ENCODE results near the gene SVOP.

SVOP gene

DNA sequence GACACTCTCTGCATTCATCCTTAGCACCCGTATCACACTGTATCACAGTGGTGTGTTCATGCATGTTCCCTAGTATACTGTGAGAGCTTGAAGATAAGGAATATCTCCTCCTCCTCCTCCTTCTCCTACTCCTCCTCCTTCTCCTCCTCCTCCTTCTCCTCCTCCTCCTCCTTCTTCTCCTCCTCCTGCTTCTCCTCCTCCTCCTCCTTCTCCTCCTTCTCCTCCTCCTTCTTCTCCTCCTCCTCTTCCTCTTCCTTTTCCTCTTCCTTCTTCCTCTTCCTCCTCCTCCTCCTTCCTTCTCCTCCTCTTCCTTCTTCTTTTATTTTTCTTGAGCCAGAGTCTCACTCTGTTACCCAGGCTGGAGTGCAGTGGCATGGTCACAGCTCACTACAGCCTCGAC lies 113.9 kb downstream of the SVOP start:
- no peak for DNase-seq (ENCODE audit: low read depth)
- TF ChIP-seq, protein P1, sequence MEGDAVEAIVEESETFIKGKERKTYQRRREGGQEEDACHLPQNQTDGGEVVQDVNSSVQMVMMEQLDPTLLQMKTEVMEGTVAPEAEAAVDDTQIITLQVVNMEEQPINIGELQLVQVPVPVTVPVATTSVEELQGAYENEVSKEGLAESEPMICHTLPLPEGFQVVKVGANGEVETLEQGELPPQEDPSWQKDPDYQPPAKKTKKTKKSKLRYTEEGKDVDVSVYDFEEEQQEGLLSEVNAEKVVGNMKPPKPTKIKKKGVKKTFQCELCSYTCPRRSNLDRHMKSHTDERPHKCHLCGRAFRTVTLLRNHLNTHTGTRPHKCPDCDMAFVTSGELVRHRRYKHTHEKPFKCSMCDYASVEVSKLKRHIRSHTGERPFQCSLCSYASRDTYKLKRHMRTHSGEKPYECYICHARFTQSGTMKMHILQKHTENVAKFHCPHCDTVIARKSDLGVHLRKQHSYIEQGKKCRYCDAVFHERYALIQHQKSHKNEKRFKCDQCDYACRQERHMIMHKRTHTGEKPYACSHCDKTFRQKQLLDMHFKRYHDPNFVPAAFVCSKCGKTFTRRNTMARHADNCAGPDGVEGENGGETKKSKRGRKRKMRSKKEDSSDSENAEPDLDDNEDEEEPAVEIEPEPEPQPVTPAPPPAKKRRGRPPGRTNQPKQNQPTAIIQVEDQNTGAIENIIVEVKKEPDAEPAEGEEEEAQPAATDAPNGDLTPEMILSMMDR (IDR thresholded peaks at IDR 0.05; ENCODE audit: insufficient read depth, low read depth, low read length, missing control alignments), result no peak
- H3K4me3 ChIP-seq (ENCODE audit: low read depth, low read length), result no peak overlapping the region

DNA sequence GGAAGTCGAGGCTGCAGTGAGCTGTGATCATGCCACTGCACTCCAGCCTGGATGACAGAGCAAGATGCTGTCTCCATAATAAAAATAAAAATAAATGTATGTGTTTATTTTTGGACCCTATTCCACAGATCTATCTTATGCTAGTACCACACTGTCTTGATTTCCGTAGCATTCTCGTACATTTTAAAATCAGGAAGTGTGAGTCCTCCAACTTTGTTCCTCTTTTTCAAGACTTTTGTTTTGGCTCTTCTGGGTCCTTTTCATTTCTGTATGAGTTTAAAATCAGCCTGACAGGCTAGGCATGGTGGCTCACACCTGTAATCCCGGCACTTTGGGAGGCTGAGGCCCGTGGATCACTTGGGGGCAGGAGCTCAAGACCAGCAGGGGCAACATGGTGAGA lies 115.1 kb downstream of the SVOP start:
- DNase-seq (ENCODE audit: low read depth), result no peak
- H3K4me3 ChIP-seq (ENCODE audit: low read depth, low read length), result no peak overlapping the region
- TF ChIP-seq, protein P1 (IDR thresholded peaks at IDR 0.05; ENCODE audit: insufficient read depth, low read depth, low read length, missing control alignments), result no peak

DNA sequence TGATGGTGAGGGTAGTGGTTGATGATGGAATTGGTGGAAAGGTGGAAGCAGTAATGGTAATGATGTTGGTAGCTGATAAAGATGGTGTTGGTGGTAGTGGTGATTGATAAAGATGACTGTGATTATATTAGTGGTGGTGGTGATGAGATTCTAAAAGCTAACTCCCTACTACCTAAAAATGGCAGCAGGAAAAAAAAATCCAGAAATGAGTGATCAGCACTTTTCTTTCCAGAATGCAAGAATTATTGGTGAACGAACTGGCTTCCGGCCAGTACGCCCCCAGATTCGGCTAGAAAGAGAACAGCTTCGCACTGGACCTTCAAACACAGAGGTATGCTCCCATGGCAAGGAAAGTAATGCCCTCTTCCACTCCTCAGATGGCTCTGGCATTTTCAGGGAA lies 121.7 kb downstream of the SVOP start:
- TF ChIP-seq, protein P1 (IDR thresholded peaks at IDR 0.05; ENCODE audit: insufficient read depth, low read depth, low read length, missing control alignments), result no peak
- no peak for DNase-seq (ENCODE audit: low read depth)
- H3K4me3 ChIP-seq (ENCODE audit: low read depth, low read length), result no peak overlapping the region

DNA sequence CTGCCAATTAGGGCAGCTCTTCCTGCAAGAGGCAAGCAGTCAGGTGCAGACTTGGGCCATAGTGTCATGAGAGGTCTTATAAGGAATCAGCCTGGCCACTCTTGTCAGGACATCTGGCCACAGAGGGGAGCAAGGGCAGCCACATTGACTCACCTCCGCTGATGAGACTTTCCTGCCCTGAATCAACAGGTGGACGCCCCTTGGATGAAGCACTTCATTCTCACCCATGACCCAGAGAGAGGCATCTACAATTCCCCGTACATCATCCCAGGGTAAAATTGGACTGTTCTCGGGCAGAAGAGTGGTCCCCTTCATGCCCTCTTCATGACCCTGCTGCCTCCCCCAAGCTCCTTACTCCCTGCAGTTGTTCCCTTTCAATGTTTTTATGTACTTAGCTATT lies 124.1 kb downstream of the SVOP start:
- no peak for DNase-seq (ENCODE audit: low read depth)
- H3K4me3 ChIP-seq (ENCODE audit: low read depth, low read length), result no peak overlapping the region
- TF ChIP-seq, protein P1 (IDR thresholded peaks at IDR 0.05; ENCODE audit: insufficient read depth, low read depth, low read length, missing control alignments), result no peak

DNA sequence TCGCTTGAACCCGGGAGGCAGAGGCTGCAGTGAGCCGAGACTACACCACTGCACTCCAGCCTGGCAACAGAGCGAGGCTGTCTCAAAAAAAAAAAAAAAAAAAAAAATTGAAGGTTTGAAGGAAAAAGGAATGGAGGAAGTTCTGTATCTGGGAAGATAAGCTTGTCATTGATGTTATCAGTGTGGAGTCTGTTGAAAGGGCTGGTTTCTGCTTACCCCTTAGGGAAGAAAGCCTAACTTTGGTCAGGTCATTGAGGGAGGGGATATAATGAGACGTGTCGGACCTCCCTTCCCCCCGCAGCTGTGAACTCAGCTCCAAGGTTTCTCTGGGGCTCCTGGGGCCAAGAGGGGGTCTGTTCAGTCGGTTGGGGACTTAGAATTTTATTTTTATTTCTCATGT lies 124.5 kb downstream of the SVOP start:
- TF ChIP-seq, protein P1 (IDR thresholded peaks at IDR 0.05; ENCODE audit: insufficient read depth, low read depth, low read length, missing control alignments), result no peak
- H3K4me3 ChIP-seq (ENCODE audit: low read depth, low read length), result no peak overlapping the region
- DNase-seq (ENCODE audit: low read depth), result no peak

DNA sequence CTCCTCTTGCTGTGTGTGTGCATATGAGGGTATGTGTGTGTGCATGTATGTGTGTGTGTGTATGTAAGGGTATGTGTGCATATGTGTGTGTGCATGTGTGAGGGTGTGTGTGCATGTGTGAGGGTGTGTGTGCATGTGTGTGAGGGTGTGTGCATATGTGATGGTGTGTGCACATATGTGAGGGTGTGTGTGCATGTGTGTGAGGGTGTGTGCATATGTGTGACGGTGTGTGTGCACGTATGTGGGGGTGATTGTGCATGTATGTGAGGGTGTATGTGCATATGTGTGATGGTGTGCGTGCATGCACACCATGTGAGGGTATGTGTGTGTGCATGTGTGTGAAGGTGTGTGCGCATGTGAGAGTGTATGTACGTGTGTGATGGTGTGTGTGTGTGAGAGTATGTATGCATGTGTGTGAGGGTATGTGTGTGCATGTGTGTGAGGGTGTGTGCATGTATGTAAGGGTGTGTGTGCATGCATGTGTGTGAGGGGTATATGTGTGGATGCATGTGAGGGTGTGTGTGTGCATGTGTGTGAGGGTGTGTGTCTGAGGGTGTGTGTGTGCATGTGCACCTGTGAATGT lies 125.6 kb downstream of the SVOP start:
- DNase-seq (ENCODE audit: low read depth), result no peak

More for the DNA sequence above, 125.6 kb downstream of the SVOP start:
- TF ChIP-seq, protein P1 (IDR thresholded peaks at IDR 0.05; ENCODE audit: insufficient read depth, low read depth, low read length, missing control alignments), result no peak
- H3K4me3 ChIP-seq (ENCODE audit: low read depth, low read length), result no peak overlapping the region
